WTC11 (cell line): Measurements from ENCODE around the gene NKRF. TPM values are rescaled to one million over a fixed set of nuclear protein-coding genes. Genes with fewer than 3 reads are reported as not detected.

Experiments
- ATAC-seq: fragments of 200-7000 bp; cut with Tn5 transposase; 2 replicates; pipeline ENCODE4 v1.10.0; 2021; ENCODE audit warnings: mild to moderate bottlenecking, moderate library complexity
- CTCF ChIA-PET: fragments of 300-600 bp; sonication (Branson Sonifier 250); formaldehyde crosslinking; loops from one replicate; lab custom pipeline; 2021; ENCODE audit warnings: antibody characterized with exemption; lab: Charles Lee
- POLR2A ChIA-PET: fragments of 350-600 bp; sonication (Branson Sonifier 250); formaldehyde crosslinking; loops from one replicate; lab custom pipeline; 2021; ENCODE audit warnings: antibody characterized with exemption; lab: Charles Lee
- DNase-seq: peaks from one replicate; pipeline ENCODE4 v3.0.0; 2021; ENCODE audit warnings: low spot score
- H3K27ac Mint-ChIP-seq: 2 replicates; pipeline ENCODE4 v1.8.0; 2021; ENCODE audit warnings: mixed read lengths
- H3K27me3 Mint-ChIP-seq: 2 replicates; pipeline ENCODE4 v1.8.0; 2021; ENCODE audit warnings: low read depth, mild to moderate bottlenecking, moderate library complexity, mixed read lengths
- H3K36me3 Mint-ChIP-seq: 2 replicates; pipeline ENCODE4 v1.8.0; 2021; ENCODE audit warnings: mixed read lengths
- H3K4me1 Mint-ChIP-seq: 2 replicates; pipeline ENCODE4 v1.8.0; 2022; ENCODE audit warnings: mixed read lengths
- H3K4me3 Mint-ChIP-seq: 2 replicates; pipeline ENCODE4 v1.8.0; 2021; ENCODE audit warnings: mild to moderate bottlenecking, moderate library complexity, mixed read lengths
- H3K9me3 Mint-ChIP-seq: 2 replicates; pipeline ENCODE4 v1.8.0; 2021; ENCODE audit warnings: mixed read lengths
- AR ChIP-seq: fragments of 250-450 bp; sonication (Bioruptor Pico); IDR thresholded peaks from 2 replicates; pipeline ENCODE4 v1.9.0; 2021; ENCODE audit warnings: mild to moderate bottlenecking
- ATF6 ChIP-seq: sonication (generic); formaldehyde crosslinking; IDR thresholded peaks from 2 replicates; pipeline ENCODE4 v1.8.1; 2023; ENCODE audit warnings: mild to moderate bottlenecking, missing genetic modification reagents
- CBFB ChIP-seq: sonication (generic); formaldehyde crosslinking; IDR thresholded peaks from 2 replicates; pipeline ENCODE4 v1.8.1; 2022; ENCODE audit warnings: mild to moderate bottlenecking, low read depth, missing genetic modification reagents
- CREM ChIP-seq: sonication (generic); formaldehyde crosslinking; IDR thresholded peaks from 2 replicates; pipeline ENCODE4 v1.8.1; 2022; ENCODE audit warnings: mild to moderate bottlenecking, missing genetic modification reagents, moderate library complexity
- E2F1 ChIP-seq: sonication (generic); formaldehyde crosslinking; IDR thresholded peaks from 2 replicates; pipeline ENCODE4 v1.8.0; 2022; ENCODE audit warnings: mild to moderate bottlenecking, missing genetic modification reagents
- GTF2I ChIP-seq: fragments of 250-450 bp; sonication (Bioruptor Pico); conservative IDR thresholded peaks from 2 replicates; pipeline ENCODE4 v1.4.0; 2021; ENCODE audit warnings: mild to moderate bottlenecking
- HMGXB4 ChIP-seq: sonication (generic); formaldehyde crosslinking; IDR thresholded peaks from 2 replicates; pipeline ENCODE4 v1.8.1; 2023; ENCODE audit warnings: mild to moderate bottlenecking, moderate library complexity, missing genetic modification reagents
- JUN ChIP-seq: sonication (generic); formaldehyde crosslinking; IDR thresholded peaks from 2 replicates; pipeline ENCODE4 v1.8.0; 2023; ENCODE audit warnings: mild to moderate bottlenecking, missing genetic modification reagents
- NR3C1 ChIP-seq: sonication (generic); formaldehyde crosslinking; conservative IDR thresholded peaks from 2 replicates; pipeline ENCODE4 v1.8.1; 2023; ENCODE audit warnings: low read depth, mild to moderate bottlenecking, missing genetic modification reagents
- PRDM15 ChIP-seq: sonication (generic); formaldehyde crosslinking; IDR thresholded peaks from 2 replicates; pipeline ENCODE4 v1.8.0; 2022; ENCODE audit warnings: missing genetic modification reagents
- SMAD3 ChIP-seq: sonication (generic); formaldehyde crosslinking; IDR thresholded peaks from 2 replicates; pipeline ENCODE4 v1.8.0; 2022; ENCODE audit warnings: missing genetic modification reagents, mild to moderate bottlenecking, borderline replicate concordance
- SOX15 ChIP-seq: fragments of 250-450 bp; sonication (Bioruptor Pico); IDR thresholded peaks from 2 replicates; pipeline ENCODE4 v1.9.0; 2021; ENCODE audit warnings: mild to moderate bottlenecking
- USF2 ChIP-seq: sonication (generic); formaldehyde crosslinking; IDR thresholded peaks from 2 replicates; pipeline ENCODE4 v1.8.1; 2023; ENCODE audit warnings: mild to moderate bottlenecking, missing genetic modification reagents, moderate library complexity
- ZBTB21 ChIP-seq: sonication (generic); formaldehyde crosslinking; IDR thresholded peaks from 2 replicates; pipeline ENCODE4 v1.8.1; 2023; ENCODE audit warnings: mild to moderate bottlenecking, missing genetic modification reagents, borderline replicate concordance
- ZBTB43 ChIP-seq: sonication (generic); formaldehyde crosslinking; IDR thresholded peaks from 2 replicates; pipeline ENCODE4 v1.8.1; 2023; ENCODE audit warnings: mild to moderate bottlenecking, missing genetic modification reagents
- ZNF138 ChIP-seq: sonication (generic); formaldehyde crosslinking; conservative IDR thresholded peaks from 2 replicates; pipeline ENCODE4 v1.8.1; 2022; ENCODE audit warnings: mild to moderate bottlenecking, moderate library complexity, missing genetic modification reagents
- ZNF263 ChIP-seq: sonication (generic); formaldehyde crosslinking; IDR thresholded peaks from 2 replicates; pipeline ENCODE4 v1.8.1; 2022; ENCODE audit warnings: low read depth, mild to moderate bottlenecking, moderate library complexity, missing genetic modification reagents
- ZNF416 ChIP-seq: fragments of 250-450 bp; sonication (Bioruptor Pico); IDR thresholded peaks from 2 replicates; pipeline ENCODE4 v1.9.0; 2021; ENCODE audit warnings: mild to moderate bottlenecking, inconsistent platforms
- total RNA-seq: library from RNA; stranded (reverse); gene quantifications from 3 replicates; pipeline ENCODE4 v1.2.3, GENCODE V29; 2021

Gene NKRF
- total RNA-seq, 1 experiment from 2014 or later = 15.0 TPM

- ATAC-seq (no peak), DNase-seq (no peak)
- ChIA-PET POLR2A (no interaction called here), CTCF (no interaction called here)
- Mint-ChIP-seq H3K27me3 (no peaks in the 10 kb centered on the region), H3K4me1 (no peaks in the 10 kb centered on the region), H3K9me3 (no peaks in the 10 kb centered on the region), H3K27ac (no peak overlapping the region), H3K36me3 (no peaks in the 10 kb centered on the region), H3K4me3 (no peak overlapping the region)
- no peak for TF ChIP-seq JUN
- TF ChIP-seq CBFB (CRISPR knock-in tag) = no peak
- no peak for TF ChIP-seq ZBTB43 (CRISPR knock-in tag)
- no peak for TF ChIP-seq GTF2I (CRISPR knock-in tag)
- TF ChIP-seq ZBTB21 = no peak
- no peak for TF ChIP-seq ZNF263 (CRISPR knock-in tag)
- TF ChIP-seq E2F1 (CRISPR knock-in tag) = no peak
- TF ChIP-seq USF2 = no peak
- TF ChIP-seq SOX15 (CRISPR knock-in tag) = no peak
- TF ChIP-seq PRDM15 (CRISPR knock-in tag) = no peak
- TF ChIP-seq ZNF138 = no peak
- TF ChIP-seq ATF6 (CRISPR knock-in tag) = no peak
- TF ChIP-seq NR3C1 (CRISPR knock-in tag) = no peak
- no peak for TF ChIP-seq SMAD3 (CRISPR knock-in tag)
- no peak for TF ChIP-seq HMGXB4 (CRISPR knock-in tag)
- no peak for TF ChIP-seq ZNF416 (CRISPR knock-in tag)
- no peak for TF ChIP-seq AR
- TF ChIP-seq CREM = no peak
Observed at GRCh38 chrX:119549327-119550016, 56.8 kb downstream of the NKRF start.
